Left ventricle myocardium superior (tissue), 1 donor: Measurements from ENCODE around the gene TRAPPC14. TPM values are rescaled to one million over a fixed set of nuclear protein-coding genes. Genes with fewer than 3 reads are reported as not detected.
"Not testable (repeated sequence)": the region's sequence is repeated elsewhere in the genome, so short reads cannot be mapped to it uniquely, and the experiment has no call there.

ENCODE experiments used
- ATAC-seq: fragments of 200-7000 bp; cut with Tn5 transposase; one replicate; pipeline ENCODE4 v1.9.1; 2020; ENCODE audit warnings: mild to moderate bottlenecking, moderate library complexity
- DNase-seq: peaks from one replicate; pipeline ENCODE4 v3.0.0-alpha.2; 2020
- intact Hi-C: fragments of 100-400 bp; cut with micrococcal nuclease; formaldehyde crosslinking; loops from one replicate; pipeline ENCODE4 v1.11.0; 2022
- total RNA-seq: library from RNA; stranded (reverse); fragmentation: NEBNext Ultra II Directional; extraction: Animal tissue kit (Norgen Biotek cat#: 25700); gene quantifications from one replicate; pipeline ENCODE4 v1.2.1, GENCODE V29; 2021
- donor health status: DM: no; HTN: yes; CAD: no; lungs with severe emphysema.

The TRAPPC14 gene
- total RNA-seq, 1 donor from 2014 or later: 6.8 TPM

DNA sequence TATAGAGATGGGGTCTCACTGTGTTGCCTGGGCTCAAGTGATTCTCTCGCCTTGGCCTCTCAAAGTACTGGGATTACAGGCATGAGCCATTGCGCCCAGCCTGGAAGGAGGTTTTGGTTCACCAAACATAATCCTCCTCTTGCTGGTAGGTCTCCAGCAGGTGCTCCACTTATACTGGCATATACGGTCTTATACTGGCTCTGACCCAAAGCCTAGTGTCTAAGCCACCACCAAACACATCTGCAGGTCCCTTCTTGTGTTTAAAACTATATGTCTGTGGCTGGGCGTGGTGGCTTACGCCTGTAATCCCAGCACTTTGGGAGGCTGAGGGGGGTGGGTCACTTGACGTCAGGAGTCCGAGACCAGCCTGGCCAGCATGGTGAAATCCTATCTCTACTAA is 26.4 kb downstream of the TRAPPC14 start:
- peak; percentile 12 for DNase-seq
- no peak for ATAC-seq
- intact Hi-C loops: no loop called here

DNA sequence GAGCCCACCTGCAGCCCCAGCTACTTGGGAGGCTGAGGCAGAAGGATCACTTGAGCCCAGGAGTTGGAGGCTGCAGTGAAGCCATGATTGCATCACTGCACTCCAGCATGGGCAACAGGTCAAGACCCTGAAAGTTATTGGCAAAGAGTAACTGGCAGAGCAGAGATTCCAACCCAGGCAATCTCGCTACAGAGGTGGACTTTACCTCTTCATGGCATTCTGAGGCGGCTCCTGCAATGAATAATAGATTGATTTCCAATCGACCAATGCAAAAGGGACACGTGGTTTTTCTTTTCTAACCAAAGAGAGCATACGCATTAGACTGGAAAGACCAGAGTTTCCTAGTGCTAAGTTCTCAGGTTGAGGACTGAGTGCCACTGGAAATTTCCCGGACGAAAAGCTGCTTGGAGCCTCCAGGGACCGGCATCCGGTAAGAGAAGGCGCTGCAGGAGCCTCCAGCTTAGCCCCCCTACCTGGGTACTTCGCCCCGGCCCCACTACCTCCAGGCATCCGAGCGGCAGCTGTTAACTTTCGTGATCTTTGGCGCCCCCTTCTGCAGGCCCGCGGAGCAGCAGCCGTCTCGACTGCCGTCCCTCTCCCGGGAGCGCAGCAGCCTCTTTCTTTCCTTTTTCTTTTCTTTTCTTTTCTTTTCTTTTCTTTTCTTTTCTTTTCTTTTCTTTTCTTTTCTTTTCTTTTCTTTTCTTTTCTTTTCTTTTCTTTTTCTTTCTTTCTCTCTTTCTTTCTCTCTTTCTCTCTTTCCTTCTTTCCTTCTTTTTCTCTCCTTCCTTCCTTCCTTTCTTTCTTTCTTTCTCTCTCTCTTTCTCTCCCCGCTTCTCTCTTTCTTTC is 27.7 kb downstream of the TRAPPC14 start:
- intact Hi-C loops: no loop called here
- ATAC-seq (no peak), DNase-seq (peak; percentile 86)

DNA sequence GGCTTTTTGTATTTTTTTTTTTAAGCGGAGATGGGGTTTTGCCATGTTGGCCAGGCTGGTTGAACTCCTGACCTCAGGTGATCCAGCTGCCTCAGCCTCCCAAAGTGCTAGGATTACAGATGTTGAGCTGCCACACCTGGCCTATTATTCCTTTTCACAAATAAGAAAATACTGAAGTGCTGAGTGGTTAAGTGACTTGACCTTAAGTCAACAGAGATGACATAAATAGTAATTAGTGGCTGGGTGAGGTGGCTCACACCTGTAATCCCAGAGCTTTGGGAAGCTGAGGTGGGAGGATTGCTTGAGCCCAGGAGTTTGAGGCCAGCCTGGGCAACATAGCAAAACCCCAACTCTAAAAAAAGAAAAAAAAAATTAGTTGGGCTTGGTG is 28.3 kb downstream of the TRAPPC14 start:
- intact Hi-C loops, ATAC-seq, DNase-seq: not testable (repeated sequence)

DNA sequence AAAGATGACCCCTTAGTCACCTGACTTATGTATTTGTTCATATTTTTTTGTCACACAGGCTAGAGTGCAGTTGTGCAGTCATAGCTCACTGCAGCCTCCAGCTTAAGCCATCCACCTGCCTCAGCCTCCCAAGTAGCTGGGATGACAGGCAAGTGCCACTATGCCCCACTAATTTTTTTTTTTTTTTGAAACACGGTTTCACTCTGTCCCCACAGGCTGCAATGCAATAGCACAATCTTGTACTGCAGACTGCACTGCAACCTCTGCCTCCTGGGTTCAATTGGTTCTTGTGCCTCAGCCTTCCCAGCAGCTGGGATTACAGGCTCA is 29.9 kb downstream of the TRAPPC14 start:
- ATAC-seq: no peak
- intact Hi-C loops: no loop called here
- no peak for DNase-seq

DNA sequence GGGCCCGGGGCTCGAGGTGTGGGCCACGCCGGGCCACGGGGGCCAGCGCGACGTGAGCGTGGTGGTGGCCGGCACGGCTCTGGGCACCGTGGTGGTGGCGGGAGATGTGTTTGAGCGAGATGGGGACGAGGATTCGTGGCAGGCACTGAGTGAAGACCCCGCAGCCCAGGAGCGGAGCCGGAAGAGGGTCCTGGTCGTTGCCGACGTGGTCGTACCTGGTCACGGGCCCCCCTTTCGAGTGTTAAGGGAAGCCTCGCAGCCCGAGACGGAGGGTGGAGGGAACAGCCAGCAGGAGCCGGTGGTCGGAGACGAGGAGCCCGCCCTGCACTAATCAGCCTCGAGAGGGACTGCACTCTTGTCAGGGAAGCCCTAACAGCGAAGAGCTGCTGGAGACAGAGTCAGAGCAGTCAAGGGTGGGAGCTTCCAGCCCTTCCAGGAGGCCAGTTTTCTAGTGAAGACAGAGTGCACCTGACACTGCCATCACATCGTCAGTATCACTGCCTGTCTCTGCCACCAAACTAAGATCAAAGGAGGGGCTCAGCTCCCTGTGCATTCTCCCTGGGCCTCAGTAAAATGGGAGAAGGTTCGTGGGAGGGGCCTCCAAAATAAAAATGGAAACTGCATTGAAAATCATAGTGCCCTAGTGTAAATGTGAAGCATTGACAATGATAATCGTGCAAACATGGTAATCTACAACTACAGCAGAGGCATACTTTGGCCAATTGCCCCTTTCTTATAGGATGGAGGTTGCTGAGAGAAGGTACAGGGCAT is 30.5 kb downstream of the TRAPPC14 start:
- ATAC-seq (peak; percentile 2), DNase-seq (no peak)
- intact Hi-C loops: no loop called here

DNA sequence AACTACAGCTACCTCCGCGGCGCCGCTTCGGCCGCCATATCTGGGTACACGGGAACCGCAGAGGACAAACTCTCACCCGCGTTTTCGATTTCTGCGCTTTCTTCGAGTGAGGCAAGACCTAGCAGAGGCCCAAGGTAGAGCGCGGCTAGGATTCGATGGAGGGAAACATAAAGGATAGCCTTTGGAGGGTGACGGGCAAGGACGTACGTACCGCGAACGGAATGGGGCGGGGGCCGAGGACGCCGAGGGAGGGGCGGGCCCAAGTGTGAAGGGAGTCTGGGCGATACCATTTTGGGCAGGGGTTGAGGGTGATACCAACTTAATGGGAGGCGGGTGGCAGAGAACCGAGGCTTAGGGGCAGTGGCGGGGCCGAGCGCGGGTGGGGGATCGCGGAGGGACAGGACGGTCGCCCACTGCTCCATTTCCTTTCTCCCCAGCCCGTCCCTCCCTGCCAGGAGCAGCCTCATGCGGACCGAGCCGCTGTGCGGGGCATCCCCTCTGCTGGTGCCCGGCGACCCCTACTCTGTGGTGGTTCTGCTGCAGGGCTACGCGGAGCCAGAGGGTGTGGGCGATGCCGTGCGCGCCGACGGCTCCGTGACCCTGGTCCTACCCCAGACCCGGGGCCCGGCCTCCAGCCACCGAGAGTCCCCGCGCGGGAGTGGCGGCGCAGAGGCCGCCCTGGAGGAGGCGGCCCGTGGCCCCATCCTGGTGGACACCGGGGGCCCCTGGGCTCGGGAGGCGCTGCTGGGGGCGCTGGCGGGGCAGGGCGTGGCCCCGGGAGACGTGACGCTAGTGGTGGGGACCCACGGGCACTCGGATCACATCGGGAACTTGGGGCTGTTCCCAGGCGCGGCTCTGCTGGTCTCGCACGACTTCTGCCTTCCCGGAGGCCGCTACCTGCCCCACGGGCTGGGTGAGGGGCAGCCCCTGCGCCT is 31.3 kb downstream of the TRAPPC14 start, which contains the start of gene MBLAC1:
MBLAC1 (plus strand) TSS at position 37 of the 935 bp plus-strand sequence; CDS start at position 466, 429 bp downstream.
- ATAC-seq: peak; percentile 94
- intact Hi-C loops: no loop called here

DNA sequence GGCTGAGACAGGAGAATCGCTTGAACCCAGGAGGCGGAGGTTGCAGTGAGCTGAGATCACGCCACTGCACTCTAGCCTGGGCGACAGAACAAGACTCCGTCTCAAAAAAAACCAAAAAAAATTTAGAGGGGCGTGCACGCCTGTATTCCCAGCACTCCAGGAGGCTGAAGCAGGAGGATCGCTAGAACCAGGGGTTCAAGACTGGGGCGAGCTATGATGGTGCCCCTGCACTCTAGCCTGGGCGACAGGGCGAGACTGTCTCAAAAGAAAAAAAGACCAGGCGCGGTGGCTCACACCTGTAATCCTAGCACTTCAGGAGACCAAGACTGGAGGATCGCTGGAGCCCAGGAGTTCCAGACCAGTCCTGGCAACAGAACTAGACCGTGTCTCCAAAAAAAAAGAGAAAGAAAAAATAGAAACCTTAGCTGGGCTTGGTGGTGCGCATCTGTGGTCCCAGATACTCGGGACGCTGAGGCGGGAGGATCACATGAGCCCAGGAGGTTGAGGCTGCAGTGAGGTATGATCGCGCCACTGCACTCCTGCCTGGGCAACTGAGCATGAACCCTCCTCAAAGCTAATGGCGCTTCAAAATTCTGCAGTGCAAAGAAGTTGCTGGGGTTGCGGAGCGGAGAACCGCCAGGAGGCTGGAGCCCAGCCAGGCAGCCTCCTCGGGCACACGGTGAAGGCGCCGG is 32.1 kb downstream of the TRAPPC14 start:
- intact Hi-C loops: no loop called here
- peak; percentile 87 for DNase-seq
- peak; percentile 39 for ATAC-seq

More for the DNA sequence above, 31.3 kb downstream of the TRAPPC14 start, which contains the start of gene MBLAC1:
- DNase-seq: peak; percentile 88

DNA sequence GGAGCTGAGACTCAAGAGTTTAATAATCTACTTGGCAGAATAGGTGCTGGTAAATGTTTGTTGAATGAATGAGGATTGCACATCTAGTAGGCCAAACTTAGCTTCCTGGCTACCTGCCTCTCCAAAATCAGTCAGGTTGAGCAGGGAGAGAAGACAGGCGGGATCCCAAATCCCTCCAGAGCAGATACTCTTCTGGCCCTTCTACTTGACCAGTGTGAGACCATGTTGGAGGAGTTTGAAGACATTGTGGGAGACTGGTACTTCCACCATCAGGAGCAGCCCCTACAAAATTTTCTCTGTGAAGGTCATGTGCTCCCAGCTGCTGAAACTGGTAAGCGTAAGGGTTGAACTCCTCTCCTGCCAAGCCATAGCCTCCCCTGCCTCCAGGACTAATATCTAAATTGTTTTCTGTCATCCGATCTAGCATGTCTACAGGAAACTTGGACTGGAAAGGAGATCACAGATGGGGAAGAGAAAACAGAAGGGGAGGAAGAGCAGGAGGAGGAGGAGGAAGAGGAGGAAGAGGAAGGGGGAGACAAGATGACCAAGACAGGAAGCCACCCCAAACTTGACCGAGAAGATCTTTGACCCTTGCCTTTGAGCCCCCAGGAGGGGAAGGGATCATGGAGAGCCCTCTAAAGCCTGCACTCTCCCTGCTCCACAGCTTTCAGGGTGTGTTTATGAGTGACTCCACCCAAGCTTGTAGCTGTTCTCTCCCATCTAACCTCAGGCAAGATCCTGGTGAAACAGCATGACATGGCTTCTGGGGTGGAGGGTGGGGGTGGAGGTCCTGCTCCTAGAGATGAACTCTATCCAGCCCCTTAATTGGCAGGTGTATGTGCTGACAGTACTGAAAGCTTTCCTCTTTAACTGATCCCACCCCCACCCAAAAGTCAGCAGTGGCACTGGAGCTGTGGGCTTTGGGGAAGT is 34.0 kb downstream of the TRAPPC14 start:
- intact Hi-C loops: no loop called here
- peak; percentile 2 for DNase-seq
- ATAC-seq: no peak

DNA sequence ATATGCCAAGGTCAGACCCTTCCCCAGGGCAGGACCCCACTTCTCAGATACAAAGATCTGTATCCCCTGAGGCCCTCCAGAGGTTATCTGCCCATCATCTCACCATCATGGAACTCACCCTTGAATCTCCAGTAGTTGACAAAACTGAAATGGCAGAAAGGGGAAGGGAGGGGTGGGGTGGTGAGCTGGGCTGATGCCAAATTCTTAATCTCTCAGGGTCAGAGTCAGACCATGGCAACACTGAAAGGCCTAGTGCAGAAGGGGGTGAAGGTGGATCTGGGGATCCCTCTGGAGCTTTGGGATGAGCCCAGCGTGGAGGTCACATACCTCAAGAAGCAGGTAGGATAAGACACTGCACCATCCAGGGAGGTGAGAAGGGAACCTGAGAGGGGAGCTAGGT is 36.0 kb downstream of the TRAPPC14 start:
- intact Hi-C loops: no loop called here
- ATAC-seq (no peak), DNase-seq (peak; percentile 3)

DNA sequence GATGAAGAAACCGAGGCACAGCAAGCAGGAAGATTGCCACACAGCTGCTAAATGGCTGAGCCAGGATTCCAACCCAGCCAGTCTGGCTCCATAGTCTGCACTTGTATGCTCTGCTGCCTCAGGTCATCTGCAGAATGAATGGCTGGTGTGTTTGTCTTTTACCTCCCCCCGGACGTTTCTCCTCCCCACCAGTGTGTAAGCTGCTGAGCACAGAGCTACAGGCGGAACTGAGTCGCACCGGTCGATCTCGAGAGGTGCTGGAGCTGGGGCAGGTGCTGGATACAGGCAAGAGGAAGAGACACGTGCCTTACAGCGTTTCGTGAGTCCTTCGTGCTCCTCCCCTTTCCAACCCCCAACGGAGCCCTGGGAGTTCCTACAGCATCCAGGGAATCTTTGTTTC is 36.5 kb downstream of the TRAPPC14 start:
- DNase-seq: peak; percentile 27
- intact Hi-C loops: no loop called here

DNA sequence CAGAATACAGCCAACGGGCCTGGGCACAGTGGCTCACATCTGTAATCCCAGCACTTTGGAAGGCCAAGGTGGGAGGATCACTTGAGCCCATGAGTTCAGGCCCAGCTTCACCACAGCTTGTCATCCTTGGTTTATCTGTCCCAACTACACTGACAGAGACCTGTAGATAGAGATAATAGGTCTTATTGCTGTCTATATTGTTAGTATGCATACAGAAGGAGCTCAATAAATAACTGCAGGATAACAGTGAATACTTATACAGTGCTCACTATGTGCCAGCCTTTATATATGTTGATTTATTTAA is 37.8 kb downstream of the TRAPPC14 start:
- DNase-seq: no peak
- intact Hi-C loops: no loop called here
- no peak for ATAC-seq

More for the DNA sequence above, 36.5 kb downstream of the TRAPPC14 start:
- no peak for ATAC-seq

DNA sequence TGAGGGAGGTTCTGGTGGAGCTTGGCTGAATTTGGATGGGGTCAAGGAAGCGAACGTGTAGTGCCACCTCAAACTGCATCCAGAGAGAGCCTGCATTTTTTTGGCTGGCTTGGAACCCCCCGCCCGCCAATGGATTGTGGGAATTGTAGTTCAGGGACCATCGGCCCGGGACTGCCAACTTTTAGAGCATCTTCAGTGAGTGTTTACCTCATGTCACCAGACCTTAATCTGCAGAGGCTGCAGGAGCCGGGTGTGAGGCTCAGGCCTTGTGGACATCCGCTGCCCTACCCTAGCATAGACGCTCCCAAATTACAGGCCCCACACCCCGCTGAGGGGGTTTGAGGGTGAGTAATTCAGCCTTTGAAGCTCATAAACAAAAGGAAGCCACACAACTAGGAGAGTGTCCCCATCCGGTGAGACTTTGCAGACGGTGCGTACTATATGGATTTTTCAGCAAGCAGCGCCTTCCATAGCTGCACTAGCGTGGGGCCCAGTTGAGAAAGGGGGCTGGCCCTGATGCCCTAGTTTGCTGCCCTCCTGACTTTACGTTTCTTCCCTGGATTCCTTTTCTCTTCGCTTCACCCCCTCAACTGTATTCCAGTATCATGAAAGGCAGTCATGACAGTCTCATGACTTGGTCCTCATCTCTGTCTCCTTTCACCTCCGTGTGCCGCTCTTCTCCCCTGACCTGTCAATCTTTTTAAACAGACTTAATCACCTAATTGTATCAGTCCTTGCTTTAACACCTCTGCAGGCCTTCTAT is 38.4 kb downstream of the TRAPPC14 start:
- ATAC-seq (peak; percentile 72), DNase-seq (peak; percentile 62)
- intact Hi-C loops: no loop called here

DNA sequence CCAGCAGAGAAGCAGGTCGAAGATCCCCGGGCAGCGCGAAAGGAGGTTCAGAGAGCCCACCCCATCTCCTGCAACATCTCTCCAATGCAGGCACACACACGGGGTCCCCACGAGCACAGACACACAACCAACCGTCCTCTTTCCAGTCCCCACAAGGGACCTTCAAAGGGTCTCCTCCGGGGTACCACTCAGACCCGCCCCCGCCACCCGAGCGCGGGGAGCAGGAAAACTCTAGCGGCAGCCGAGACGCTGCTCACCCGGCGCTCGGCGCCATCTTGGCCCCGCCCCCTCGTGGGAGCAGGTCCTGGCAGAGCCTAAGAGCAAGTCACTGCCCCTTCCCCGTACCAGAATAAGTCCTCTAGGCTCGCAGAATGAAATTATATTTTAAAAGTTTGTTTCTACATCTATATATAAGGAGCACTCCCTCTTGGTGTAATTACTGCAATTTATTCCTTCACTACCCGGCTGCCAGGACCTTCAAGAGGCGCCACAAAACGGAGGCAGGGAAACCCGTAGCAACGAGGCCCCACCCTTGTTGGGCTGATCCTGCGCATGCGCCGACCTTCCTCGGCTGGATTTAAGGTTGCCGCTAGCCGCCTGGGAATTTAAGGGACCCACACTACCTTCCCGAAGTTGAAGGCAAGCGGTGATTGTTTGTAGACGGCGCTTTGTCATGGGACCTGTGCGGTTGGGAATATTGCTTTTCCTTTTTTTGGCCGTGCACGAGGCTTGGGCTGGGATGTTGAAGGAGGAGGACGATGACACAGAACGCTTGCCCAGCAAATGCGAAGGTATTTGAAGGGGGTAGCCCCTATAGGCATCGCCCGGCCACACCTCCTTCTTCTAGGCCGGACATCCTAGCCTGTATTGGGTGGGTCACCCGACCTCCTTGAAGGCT is 39.2 kb downstream of the TRAPPC14 start, which contains the start of the genes CNPY4 and TAF6:
CNPY4 (plus strand) TSS at position 563 of the 898 bp plus-strand sequence; CDS start at position 674, 111 bp downstream.
TAF6 (minus strand) TSS at position 287 of the 898 bp plus-strand sequence. CDS start 5,149 bp downstream, outside the sequence.
- intact Hi-C loops: no loop called here
- ATAC-seq (peak; percentile 94), DNase-seq (peak; percentile 97)

DNA sequence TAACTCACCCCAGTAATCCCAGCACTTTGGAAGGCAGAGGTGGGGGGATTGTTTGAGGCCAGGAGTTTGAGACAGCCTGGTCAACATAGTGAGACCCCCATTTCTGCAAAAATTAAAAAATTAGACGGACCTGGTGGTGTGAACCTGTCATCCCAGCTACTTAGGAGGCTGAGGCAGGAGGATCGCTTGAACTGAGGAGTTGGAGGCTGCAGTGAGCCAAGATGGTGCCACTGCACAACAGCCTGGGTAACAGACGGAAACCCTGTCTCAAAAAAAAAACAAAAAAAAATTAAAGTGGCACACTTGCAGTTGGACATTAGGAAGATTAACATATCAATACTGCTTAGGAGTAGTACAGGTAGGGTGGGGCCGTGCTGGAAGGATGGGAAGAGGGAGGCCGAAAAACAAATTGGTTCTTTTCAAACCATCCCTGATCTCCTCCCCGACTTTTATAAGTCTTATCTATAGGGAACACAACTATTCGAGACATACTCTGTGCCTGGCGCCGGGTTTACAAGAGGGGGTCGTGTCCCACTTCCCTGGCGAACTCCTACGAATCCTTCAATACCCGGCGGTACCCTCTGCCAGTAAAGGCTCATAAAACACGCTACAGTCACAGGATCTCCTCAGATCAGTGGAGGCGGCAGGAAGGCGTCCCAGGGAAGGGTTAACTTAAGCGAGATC is 40.0 kb downstream of the TRAPPC14 start:
- intact Hi-C loops: no loop called here
- no peak for DNase-seq

DNA sequence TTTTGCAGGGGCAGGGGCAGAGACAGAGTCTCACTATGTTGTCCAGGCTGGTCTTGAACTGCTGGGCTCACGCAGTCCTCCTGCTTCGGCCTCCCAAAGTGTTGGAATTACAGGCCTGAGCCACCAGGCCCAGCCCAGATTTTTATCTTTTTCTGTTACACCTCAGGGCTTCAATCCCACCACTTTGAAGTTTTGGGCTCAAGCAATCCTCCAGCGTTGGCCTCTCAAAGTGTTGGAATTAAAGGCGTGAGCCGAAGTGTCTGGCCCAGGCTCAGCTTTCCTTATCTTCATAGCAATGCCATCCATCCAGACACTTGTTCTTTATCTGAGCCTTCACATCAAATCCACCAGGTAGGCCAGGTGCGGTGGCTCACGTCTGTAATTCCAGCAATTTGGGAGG is 43.5 kb downstream of the TRAPPC14 start:
- intact Hi-C loops: no loop called here
- DNase-seq: peak; percentile 4

More for the DNA sequence above, 40.0 kb downstream of the TRAPPC14 start:
- ATAC-seq: no peak

More for the DNA sequence above, 43.5 kb downstream of the TRAPPC14 start:
- no peak for ATAC-seq
